Stimulated activated CD4-positive, alpha-beta T cell treated with anti-CD3 and anti-CD28 coated beads, Interleukin-4, amount 100 ng/mL, for 24 hours (primary cell): ENCODE results near the gene CDIPT.
A peak's percentile ranks its signal among the peaks of the same experiment; 100 is the strongest.
"Not testable (repeated sequence)": the region's sequence is repeated elsewhere in the genome, so short reads cannot be mapped to it uniquely, and the experiment has no call there.

Experiments used
- DNase-seq: peaks from one replicate; pipeline ENCODE4 v3.0.0-alpha.2; 2020

Gene CDIPT

DNA sequence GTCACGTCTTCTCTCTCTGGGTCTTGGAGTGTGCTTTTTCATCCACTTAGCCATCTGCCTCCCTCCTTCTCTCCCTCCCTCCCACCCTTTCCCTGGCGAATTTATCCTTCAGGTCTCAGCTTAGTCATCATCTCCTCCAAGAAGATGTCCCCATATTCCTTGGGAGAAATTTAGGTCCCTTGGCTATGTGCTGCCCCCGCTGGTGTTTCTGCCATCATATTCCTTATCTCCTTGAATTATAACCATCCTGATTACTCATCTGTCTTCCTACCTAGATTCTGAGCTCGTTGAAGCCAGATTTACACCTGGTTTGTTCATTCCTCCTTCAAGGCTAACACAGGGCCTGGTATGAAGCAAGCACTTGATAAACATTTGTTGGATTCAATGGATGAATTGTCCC lies 31.3 kb upstream of the CDIPT start:
- DNase-seq, result no peak

DNA sequence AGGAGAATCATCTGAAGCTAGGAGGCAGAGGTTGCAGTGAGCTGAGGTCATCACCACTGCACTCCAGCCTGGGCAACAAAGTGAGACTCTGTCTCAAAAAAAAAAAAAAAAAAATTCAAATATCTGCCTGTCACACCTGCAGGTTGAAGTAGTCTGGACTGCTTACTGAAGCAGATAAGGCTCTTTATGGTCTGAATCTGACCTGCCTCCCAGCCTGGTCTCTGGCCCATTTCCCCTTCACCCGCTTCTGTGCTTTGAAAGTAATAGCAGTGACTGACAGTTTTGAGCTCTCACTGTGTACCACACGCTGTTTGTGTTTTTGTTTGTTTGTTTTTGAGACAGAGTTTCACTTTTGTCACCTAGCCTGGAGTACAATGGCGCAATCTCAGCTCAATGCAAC lies 30.5 kb upstream of the CDIPT start:
- DNase-seq, result no peak

GRCh38 chr16:29892458-29892813 lies 29.4 kb upstream of the CDIPT start:
- DNase-seq, result no peak

DNA sequence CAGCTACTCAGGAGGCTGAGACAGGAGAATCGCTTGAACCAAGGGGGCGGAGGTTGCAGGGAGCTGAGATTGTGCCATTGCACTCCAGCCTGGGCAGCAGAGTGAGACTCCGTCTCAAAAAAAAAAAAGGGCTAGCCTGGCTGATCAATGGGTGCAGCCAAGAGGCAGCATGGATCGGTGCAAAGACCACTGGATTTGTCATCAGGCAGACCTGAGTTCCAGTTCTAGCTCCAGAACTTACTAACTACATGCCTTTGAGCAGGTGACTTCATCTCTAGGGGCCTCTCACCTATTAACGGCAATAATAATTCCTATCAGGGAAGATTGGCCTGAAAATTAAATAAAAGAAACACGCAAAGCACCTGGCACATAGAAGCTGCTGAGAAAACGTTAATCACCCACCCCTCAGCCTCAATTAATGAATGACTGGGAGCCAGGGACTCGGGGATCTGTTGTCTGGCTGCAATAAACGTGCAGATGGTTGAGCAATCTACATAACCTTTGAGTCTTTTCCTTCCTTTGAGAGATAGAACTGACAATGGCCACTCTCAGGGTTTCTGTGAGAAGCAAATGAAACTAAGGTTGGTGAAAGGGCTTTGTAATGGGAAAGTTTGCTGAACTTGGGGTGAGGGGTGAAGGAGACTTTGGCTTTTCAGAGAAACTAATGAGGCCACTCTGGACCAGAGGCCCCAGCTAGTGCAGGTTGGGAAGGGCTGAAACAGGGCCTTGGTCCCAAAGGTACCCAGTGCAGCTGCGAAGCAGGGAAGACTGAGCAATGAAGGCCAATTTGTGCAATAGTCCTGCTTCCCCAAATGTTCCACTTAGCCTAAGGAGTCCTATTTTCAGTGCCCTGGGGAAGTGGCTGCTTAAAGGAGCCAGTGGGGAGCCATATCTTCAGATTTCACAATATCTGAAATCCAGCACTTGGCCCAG lies 28.8 kb upstream of the CDIPT start:
- DNase-seq, result no peak

GRCh38 chr16:29889372-29889771 lies 26.3 kb upstream of the CDIPT start:
- not testable (repeated sequence) for DNase-seq

GRCh38 chr16:29883987-29884386 lies 21.0 kb upstream of the CDIPT start:
- DNase-seq, result no peak

DNA sequence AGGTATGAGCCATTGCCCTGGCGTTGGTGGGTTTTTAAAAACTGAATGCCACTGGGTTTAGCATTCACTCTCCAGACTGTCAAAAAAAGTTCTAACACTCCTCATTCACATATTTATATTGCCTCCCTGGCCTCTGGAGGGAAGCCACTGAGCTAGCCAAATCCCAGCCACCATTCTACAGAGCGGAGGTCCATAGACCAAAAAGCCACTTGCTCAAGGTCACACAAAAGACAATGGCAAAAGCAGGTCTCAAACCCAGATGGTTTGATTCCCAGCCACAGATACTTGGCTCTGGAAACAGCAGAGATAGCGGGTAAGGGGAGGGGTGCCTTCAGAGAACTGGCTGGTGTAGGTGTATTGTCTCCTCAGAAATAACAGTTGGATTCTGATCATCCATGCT lies 18.0 kb upstream of the CDIPT start:
- no peak for DNase-seq

- no peak for DNase-seq
Measured at GRCh38 chr16:29878172-29878571, 15.1 kb upstream of the CDIPT start.

- DNase-seq, result peak; percentile 52
Measured at GRCh38 chr16:29877266-29877961, 14.4 kb upstream of the CDIPT start.

DNA sequence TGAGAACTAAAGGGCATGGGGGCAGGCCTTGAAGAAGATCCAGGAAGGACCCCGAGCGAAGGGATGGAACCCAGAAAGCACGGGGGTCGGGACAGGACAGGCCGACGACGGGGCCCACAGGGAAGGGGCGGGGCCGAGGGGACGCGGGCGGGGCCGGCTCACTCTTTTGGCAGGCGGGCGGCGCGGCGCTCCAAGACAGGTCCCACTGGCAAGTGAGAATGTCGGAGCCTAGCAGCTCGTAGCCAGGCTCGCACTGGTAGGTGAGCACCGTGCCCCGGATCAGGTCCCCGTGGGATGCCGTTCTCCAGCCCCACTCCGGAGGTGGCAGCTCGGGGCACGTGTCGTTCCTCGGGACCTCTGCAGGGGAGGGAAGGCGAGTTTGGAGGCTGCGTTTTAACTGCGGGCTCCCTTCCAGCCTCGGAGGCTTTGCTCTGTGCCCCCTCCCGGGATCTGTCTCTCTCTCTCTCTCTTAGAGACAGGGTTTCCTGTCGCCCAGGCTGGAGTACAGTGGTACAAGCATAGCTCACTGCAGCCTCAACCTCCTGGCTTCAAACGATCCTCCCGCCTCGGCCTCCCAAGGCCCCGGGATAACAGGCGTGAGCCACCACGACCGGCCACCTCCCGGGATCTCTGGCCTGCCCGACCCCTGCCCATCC lies 13.7 kb upstream of the CDIPT start:
- peak; percentile 41 for DNase-seq

- DNase-seq, result no peak
Measured at GRCh38 chr16:29876217-29876593, 13.2 kb upstream of the CDIPT start.

GRCh38 chr16:29875206-29875605 lies 12.2 kb upstream of the CDIPT start:
- no peak for DNase-seq

GRCh38 chr16:29873319-29873718 lies 10.3 kb upstream of the CDIPT start:
- DNase-seq, result no peak

DNA sequence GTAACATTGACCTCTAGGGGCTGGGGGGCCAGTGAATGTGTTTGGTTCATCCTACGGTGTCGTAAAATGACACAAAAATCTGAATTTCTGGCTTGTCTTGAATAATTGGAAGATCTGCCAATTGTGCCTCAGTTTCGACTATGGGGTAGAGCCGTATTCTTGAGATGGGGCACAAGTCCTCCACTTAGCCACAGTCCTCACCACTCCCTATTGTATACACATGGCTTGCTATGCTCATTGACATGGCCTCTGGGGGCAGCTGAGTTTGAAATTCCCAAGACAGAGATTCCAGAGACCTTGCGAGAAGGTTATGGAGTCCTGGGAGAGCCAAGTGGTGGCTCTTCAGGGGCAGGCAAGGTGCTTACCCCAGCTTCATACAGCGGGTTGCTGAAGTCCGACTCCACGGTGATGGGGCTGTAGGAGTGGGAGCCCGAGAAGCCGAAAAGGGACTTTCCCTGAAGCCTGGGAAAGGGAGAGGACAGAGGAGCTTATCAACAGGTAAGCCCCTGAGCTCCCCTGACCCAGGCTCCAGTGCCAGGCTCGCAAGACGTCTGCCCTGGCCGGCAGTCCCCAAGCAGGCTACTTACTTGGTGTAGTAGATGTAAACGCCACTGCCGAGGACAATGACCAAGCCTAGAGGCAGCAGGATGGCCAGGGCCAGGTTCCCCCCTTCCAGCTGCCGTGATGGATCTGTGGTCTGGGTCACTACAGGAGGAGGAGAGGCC lies 9.0 kb upstream of the CDIPT start:
- no peak for DNase-seq

DNA sequence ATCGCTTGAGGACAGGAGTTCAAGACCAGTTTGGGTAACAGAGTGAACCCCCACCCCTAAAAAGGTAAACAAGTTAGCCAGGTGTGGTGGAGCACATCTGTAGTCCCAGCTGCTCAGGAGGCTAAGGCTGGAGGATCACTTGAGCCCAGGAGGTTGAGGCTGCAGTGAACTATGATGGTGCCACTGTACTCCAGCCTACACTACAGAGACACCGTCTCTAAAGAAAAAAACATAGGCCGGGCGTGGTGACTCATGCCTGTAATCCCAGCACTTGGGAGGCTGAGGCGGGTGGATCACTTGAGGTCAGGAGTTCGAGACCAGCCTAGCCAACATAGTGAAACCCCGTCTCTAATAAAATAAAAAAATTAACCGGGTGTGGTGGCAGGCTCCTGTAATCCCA lies 6.0 kb upstream of the CDIPT start:
- not testable (repeated sequence) for DNase-seq

DNA sequence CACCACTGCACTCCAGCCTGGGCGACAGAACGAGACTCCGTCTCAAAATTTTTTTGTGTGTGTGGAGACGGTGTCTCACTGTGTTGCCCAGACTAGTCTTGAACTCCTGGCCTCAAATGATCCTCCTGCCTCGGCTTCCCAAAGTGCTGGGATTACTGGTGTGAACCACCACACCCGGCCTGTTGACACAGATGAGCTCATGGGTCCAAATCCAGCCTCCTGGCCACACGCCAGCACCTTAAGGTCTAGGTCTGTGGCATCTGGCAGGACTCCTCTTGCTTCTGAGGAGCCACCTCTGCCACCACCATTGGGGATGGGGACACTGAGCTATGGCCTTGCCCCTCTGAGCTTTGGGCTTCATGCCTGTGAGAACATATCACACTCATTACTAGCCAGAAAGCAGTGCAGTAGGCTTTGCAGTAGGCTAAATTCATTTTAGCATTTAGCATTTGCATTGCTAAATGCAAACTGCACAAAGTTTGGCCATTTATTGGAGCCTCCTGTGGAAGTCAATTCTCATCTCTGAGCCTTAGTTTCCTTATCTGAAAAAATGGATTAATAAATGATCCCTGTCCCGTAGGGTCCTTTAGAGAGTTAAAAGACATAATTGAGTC lies 5.5 kb upstream of the CDIPT start:
- DNase-seq, result no peak

DNA sequence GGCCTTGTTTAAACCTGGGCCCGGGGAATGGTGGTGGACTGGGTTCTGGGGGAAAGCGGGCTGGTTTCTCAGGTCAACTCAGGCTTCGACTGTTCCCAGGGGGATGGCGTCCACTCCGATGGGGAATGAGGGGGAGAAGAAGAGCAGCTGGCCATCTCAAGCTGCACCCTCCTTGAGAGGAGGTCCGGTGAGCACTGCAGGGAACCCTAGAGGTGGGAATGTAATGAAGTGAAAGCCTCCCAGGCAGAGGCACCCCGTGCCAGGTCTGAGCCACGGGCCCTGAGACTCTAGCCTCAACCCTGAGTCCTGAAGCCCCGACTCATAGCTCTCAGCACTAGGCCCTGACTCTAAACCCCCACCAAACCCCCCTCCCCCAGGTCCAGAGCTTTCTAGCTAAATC lies 1.2 kb upstream of the CDIPT start:
- DNase-seq, result no peak

DNA sequence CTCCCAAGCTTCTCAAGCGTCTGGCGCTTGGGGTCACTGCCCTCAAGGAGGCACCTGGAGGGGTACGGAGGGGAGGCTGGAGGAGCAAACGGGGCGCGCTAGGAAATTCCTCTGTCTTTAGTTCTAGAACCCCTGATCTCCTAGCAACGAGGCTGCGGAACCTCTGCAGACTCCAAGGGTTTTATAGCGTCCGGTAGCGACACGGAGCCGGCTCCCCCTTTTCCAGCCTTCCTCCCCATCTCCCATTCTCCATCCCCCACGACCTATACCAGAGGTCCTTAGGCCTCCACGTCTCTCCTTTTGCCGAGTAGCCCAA lies 601 bp upstream of the CDIPT start:
- DNase-seq, result no peak

DNA sequence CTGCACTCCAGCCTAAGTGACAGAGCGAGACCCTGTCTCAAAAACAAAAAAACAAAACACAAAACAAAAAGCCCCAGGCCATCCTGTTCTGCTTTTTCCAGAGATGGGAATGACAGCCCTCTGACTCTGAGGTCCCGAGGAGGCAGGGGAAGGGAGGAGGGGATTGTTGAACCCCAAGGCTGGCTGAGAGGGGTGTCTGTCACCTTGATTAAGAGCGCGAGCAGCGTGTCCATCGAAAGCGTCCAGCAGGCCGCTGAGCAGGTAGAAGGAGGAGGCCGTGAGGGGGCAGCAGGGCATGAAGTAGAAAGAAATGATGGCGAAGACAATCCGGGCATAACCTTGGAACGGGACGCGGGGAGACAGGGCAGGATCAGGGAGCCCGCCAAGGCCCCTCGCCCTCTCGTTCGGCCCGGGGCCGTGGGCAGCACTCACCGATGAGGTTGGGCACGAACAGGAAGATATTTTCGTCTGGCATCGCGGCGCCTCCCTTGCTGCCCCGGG lies 593 bp downstream of the CDIPT start:
- DNase-seq, result no peak

- DNase-seq, result no peak
Measured at GRCh38 chr16:29860218-29860617, 2.8 kb downstream of the CDIPT start.

DNA sequence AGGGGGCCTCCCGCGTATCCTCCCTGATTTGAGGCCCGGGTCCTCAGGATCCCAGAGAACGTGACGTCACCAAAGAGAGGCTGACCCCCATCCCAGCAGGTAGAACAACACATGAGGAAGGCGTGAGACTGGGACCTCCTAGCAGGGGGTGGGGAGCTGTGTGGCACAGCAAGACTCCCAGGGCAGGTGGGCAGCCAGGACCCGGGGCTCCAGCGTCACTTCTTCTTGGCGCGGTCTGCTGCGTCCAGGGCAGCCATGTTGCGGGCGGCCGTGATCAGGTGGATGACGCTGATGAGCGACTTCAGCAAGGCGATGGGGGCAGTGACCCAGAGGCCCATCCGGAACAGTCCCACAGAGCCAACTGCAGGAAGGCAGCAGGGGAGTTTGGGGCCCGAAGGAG lies 4.1 kb downstream of the CDIPT start:
- no peak for DNase-seq

DNA sequence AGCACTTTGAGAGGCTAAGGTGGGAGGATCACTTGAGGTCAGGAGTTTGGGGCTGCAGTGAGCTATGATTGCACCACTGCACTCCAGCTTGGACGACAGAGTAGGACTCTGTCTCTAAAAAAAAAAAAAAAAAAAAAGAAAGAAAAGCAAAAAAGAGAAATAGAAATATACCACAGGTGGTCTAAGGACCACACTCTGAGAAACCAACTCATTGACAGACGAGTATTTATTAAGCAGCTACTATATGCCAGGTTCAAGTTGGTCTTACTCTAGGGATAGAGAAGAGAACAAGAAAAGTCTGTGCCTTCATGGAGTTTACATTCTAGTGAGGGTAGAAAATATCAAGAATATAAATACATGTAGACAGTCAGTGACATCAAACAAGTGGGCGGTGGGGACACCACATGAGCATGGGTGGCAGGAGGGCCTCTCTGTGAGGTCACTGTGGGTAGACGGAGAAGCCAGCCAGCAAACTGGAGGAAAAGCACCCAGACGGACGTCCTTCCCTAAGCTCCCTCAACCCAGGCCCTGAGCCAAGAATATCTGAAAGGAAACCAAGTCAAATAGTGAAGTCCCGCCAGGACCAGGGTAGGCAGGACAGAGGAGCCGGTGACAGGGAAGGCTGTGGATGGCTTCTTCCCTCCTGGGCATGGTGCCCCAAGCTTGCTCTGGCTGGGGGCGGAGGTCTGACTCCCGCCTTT lies 4.7 kb downstream of the CDIPT start:
- DNase-seq, result no peak
